Sciatic nerve (tissue), 2 donors: ENCODE results near the gene OTULINL. TPM values are rescaled to one million over a fixed set of nuclear protein-coding genes. Genes with fewer than 3 reads are reported as not detected.

Experiments used
- ATAC-seq: fragments of 200-7000 bp; cut with Tn5 transposase; one replicate; pipeline ENCODE4 v1.9.1; 2020; ENCODE audit warnings: mild to moderate bottlenecking, moderate library complexity
- DNase-seq: peaks from one replicate; pipeline ENCODE4 v3.0.0-alpha.2; 2020; ENCODE audit warnings: low spot score
- intact Hi-C: fragments of 100-400 bp; cut with DNase I; formaldehyde crosslinking; loops from one replicate; pipeline ENCODE4 v1.14.2; 2022
- total RNA-seq: library from RNA; stranded (reverse); fragmentation: NEBNext Ultra II Directional; extraction: Animal tissue kit (Norgen Biotek cat#: 25700); gene quantifications from one replicate; pipeline ENCODE4 v1.2.1, GENCODE V29; 2021
- donor health status: DM: no; HTN: no; CAD: no.
- donor health status: DM: no; HTN: no; CAD: no.

Gene OTULINL
- total RNA-seq, 1 donor from 2014 or later = 15.6 TPM

DNA sequence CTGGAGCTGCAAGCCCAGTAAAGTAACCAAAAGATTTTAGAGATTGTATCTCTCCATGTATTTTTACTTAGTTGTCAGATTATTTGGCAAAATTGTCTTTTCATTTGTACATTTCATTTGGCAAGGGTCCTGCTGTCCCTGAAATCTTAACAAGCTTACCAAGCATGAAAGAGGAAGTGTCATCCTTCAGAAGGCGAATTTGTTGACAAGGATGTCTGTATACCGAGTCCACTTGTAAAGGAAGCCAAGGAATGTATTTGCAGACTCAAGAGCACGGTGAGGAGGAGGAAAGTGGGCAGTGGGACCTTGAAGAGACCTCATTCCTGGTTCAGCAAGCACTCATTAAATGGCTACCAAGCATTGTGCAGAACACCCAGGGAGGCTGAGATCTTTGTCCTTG, 7.5 kb upstream of the OTULINL start:
- DNase-seq = no peak
- intact Hi-C loops = no loop called here
- peak; percentile 51 for ATAC-seq

DNA sequence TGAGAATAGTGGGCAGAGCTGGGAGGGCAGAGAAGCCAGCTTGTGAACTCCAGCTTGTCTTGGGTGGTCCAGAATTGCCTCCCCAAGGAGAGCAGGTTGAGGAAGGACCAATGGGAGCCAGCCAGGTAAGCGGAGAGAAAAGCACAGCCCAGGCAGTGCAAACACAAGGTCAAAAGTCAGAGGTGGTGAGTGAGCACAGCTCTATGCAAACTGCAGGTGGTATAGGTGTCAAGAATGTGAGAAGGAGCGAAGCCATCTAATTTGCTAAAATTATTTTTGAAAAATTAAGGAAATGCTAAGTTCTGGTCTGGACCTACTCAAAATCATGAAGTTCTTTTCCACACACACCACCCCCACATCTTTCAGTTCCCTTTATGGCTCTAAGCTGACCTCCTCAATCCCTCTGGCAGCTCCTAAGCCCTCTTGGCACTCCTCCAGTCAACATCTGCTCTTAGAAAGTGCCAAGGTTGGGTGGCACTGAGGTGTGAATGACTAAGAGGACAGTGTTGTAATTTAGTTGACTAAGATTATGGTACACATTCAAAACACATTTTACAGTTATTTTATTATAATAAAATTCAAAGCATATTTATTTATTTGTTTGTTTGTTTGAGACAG, 6.6 kb upstream of the OTULINL start:
- DNase-seq (no peak), ATAC-seq (peak; percentile 81)
- intact Hi-C loops = no loop called here

DNA sequence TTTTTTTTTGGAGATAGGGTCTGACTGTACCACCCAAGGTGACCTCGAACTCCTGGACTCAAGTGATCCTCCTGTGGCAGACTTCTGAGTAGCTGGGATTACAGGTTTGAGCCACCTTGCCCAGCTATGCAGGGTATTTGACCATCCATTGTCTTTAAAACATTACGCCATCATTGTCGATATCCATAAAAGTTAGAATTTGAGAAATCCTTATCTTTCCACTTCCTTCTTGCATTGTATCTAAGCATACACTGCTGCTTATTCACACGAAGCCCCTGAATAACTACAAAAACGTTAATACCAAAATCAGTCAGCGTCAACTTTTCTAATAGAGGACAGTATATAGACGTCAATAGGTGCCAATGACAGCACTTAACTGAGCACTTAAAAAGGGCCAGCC, 5.4 kb upstream of the OTULINL start:
- no peak for DNase-seq
- intact Hi-C loops = no loop called here
- no peak for ATAC-seq

DNA sequence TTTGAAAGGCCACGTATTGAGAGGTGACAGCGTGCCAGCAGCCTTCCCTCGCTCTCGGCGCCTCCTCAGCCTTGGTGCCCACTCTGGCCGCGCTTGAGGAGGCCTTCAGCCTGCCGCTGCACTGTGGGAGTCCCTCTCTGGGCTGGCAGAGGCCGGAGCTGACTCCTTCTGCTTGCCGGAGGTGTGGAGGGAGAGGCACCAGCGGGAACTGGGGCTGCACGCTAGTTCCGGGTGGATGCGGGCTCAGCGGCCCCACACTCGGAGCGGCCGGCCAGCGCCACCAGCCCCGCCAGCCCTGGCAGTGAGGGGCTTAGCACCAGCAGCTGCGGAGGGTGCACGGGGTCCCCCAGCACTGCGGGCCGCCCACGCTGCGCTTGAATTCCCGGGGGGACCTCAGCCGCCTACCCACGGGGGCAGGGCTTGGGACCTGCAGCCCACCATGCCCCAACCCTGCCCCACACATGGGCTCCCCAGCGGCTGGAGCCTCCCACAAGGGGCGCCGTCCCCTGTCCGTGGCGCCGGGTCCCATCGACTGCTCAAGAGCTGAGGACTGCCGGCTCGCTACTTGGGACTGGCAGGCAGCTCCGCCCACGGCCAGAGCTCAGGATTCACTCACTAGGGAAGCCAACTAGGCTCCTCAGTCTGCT, 4.4 kb upstream of the OTULINL start:
- intact Hi-C loops = no loop called here
- ATAC-seq (no peak), DNase-seq (no peak)

DNA sequence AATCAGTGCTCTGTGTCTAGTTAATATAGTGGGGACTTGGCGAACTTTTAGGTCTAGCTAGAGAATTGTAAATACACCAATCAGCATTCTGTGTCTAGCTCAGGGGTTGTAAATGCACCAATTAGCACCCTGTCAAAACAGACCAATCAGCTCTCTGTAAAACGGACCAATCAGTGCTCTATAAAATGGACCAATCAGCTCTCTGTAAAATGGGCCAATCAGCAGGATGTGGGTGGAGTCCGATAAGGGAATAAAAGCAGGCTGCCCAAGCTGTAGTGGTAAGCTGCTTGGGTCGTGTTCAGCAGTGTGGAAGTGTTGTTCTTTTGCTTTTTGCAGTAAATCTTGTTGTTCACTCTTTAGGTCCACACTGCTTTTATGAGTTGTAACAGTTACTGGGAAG, 3.6 kb upstream of the OTULINL start:
- intact Hi-C loops = no loop called here
- ATAC-seq = no peak
- DNase-seq = no peak

DNA sequence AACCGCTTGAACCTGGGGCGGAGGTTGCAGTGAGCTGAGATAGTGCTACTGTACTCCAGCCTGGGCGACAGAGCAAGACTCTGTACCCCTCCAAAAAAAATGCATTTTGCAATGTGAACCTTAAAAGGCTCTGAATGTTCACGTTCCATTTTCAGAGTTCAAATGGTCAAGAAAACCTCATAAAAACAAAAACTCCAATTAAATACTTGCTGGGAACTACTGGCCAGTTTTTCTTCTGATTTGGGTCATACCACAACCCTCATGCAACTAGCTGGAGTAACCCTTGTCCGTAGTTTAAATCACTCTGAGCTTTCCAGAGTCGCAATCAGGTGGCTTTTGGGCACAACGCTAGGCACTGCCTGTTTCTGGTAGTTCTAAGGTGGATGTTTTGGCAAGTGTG, 2.3 kb upstream of the OTULINL start:
- intact Hi-C loops = no loop called here
- DNase-seq (no peak), ATAC-seq (no peak)

DNA sequence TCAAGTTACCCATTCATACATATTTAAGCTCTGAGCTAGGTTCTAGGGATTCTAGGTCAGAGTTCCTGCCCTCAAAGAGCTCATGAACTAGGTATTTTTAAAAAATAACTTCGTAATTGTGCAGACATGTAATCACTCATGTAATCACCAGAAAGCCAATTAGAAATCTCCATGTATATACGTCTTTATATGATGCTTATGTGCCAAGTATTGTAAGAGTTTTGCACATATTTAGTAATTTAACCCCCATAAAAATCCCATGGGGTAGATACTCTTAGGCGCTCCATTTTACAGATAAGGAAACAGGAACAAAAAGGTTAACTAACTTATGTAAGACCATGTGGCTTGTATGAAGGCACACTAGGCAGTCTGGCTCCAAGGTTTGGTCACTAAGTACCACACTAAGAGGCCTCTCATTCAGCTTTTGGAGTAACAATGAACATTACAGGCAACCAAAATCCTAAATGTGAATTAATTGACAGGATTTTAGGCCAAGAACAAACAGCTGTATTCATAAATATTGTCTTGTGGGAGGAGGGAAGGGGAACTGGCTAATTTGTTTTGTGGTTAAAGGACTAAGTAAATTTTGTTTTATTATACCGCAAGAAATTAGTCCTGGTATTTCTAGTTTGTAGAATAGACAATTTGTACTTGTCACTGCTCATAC, 1.7 kb upstream of the OTULINL start:
- intact Hi-C loops = no loop called here
- no peak for ATAC-seq
- DNase-seq = no peak

DNA sequence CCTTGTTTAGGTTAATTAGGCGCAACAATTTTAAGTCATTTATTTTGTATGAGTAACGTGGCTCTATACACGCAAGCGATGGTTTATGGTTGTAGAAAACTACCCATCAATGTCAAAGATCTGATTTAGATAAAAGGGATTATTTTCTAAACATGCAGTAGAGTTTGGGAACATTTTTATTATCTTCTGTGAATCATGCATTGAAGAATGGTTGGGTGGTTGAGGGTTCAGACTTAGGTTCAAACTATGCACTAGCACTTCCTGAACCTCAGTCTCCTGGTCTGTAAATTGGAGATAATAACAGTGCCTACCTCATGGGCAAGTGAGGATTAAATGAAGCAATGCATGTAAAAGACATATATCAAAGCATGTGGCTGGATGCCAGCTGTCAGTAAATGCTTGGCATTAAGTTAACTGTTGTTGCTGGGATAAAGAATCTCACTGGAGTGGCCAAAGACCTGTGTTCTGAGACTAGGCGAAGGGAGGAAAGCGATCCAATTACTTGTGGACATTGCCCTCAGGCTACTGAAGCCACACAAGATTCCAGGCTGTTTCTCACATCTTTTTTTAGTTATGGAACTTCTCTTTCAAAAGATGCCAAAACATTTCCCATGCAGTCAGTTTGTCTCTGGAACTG, 1.1 kb upstream of the OTULINL start:
- intact Hi-C loops = no loop called here
- ATAC-seq = peak; percentile 8
- DNase-seq = no peak

DNA sequence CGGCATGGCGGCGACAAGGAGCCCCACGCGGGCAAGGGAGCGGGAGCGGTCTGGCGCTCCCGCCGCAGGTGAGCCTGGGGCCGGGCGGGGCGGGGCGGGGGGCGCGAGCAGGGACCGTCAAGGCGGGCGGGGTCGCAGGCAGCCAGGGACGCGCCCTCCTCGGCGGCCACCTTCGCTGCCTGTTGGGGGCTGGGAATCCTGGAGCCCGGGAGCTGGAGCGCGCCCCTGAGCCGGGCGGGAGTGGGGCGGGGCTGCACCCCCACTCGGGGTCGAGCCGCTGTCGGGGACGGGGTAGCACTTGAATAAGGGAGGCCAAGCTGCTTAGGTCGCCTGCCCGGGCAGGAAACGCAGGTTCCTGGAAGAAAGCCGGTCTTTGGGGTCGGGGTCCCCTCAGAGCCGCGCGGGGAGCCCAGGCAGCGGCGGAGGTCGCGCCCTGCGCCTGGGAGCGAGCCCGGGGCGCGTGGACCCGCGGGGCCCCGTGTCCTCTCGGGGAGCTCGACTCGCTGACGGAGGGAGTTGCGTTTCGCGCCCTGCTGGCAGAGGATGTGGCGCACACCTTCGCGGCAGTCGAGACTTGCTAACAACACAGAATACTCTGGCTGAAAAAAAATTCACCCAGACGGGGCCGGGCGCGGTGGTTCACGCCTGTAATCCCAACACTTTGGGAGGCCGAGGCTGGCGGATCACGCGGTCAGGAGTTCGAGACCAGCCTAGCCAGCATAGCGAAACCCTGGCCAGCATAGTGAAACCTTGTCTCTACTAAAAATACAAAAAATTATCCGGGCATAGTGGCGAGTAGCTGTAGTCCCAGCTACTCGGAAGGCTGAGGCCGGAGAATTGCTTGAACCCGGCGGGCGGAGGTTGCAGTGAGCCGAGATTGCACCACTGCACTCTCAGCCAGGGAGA, 552 bp downstream of the OTULINL start:
- ATAC-seq (peak; percentile 44), DNase-seq (peak; percentile 70)
- intact Hi-C loops = no loop called here

DNA sequence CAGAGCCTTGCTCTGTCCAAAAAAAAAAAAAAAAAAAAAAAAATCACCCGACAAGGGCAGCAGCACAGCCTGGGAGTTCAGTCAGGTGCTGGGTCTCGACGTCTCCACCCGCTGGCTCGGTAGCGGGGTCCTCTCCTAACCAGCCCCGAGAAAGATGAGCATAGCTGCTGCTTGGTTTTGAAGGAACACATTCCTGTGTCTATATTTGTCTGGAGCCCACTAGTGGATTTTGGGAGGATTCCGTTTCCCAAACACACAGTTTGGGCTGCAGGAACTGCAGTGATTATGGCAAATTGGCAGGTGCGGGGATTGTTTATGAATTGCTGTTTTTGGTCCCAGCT, 1.2 kb downstream of the OTULINL start:
- intact Hi-C loops = no loop called here
- ATAC-seq = peak; percentile 51
- no peak for DNase-seq

DNA sequence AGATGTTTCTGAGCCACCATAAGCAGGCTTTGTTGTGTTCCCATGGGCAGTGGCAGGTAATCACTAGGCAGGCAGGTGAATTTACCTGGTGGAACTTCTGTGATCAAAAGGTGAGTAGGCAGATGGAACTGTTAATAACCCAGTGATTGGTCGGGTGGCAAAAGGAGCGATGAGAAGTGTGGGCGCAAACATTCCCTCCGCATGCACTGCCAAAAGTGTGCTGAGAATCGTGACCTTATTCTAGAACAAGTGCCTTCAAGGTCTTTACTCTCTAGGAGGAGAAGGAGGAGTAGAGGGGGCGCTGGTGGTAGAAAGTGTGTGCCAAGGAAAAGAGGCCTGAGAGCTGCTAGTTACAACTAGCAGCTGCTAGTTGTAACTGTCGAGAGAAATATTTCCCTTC, 3.3 kb downstream of the OTULINL start:
- ATAC-seq (no peak), DNase-seq (no peak)
- intact Hi-C loops = no loop called here

DNA sequence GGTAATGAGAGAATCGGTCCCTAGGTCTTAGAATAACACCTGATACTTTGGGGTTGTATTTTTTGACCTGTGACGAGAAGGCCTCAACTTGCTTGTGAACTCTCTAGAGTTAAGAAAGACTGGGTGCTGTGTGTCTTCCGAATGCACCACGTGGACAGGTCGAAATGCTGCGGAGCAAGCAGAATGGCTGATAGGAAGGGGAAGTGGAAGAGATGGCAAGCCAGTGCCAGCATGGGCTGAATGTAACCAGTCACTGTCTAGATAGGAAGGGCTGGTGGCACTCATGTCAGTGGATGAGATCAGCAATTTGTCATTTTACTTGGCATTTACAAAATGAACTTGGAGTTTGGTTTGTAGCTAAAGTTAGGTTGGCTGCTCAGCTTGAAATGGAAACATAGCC, 5.6 kb downstream of the OTULINL start:
- no peak for DNase-seq
- intact Hi-C loops = no loop called here

DNA sequence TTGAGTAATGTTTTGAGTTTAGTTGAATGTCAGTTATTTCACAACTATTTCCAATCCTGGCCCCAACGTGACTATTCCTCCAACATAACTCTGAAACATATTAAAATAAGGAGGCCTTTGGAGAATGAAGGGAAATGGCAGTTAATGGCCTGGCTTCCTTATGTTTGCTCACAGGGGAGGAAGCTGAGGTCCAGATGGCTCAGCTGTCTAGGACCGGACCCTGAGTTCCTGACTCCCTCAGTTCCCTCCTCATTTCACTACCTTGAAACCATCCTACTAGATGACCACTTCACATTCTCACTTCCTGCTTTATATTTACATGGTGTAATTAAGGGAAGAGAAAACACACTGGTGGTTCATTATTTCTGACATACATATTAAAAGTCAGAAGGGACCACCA, 6.6 kb downstream of the OTULINL start:
- DNase-seq (no peak), ATAC-seq (peak; percentile 46)
- intact Hi-C loops = no loop called here

More for the DNA sequence above, 5.6 kb downstream of the OTULINL start:
- ATAC-seq = peak; percentile 80

DNA sequence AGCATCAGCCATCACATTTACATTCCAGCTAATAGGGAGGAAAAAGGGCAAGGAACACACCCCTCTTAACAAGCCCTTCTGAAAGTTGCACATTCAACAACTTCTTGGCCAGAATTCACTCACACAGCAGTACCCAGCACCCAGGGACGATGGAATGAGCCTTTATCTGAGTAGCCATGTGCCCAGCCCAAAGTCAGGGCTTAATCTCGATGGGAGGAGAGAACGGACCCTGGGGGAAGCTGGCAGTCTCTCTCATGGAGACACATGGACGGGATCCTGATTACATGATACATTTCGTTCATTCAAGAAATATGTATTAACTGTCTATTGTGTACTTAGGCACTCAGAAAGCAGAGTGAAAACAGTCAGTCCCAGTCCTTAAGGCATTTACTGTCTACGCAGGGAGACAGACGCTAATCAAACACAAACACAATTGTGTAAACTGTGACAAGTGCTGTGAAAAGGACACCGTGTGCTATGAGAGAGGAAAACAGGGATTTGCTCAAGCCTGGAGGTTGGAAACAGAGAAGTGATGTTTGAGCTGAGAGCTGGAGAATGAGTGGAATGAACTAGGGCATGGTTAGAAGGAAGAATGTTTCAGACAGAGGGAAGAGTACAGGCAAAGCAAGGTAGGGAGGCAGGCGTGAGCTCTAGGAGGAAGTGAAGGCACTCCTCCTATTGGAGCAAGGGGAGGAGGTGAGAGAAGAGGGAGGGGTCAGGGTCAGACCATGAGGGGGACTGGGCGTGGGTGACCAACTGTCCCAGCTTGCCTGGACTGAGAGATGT, 7.4 kb downstream of the OTULINL start:
- no peak for ATAC-seq
- no peak for DNase-seq
- intact Hi-C loops = no loop called here

DNA sequence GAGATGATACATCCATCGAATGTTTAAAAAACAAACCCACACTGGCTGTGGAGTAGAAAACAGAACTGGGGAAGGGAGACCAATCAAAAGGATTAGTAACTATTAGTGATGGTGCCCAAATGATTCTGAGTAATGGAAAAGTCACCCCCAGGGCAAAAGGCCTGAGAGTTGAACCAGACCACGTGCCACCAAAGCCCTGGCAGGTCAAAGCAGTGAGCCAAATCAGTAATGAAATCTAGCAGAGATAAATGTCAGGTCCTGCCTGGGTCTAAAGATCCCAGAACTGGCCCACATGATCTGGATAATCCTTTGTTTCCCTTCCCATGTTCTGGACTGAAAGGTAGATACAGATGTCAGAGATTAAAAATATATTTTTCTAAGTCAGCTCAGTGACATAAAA, 9.4 kb downstream of the OTULINL start:
- intact Hi-C loops = no loop called here
- no peak for DNase-seq
- ATAC-seq = no peak

DNA sequence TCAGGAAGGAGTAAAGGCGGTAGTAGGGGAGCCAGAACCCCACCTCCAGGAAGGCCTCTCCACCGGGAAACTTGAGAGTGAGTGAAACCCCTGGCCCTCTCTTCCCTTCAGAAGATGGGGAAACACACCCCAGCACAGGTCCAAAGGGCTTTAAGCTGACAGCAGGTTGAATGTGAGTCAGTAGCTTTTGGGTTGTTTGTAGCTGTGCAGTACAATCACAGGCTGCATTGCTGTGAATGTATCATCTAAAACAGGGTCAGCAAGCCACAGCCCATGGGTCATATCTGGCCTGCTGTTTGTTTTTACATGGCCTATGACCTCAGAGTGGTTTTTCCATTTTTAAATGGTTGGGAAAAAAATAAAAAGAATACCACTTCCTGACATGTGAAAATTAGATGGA, 10.0 kb downstream of the OTULINL start:
- DNase-seq (no peak), ATAC-seq (no peak)
- intact Hi-C loops = no loop called here

DNA sequence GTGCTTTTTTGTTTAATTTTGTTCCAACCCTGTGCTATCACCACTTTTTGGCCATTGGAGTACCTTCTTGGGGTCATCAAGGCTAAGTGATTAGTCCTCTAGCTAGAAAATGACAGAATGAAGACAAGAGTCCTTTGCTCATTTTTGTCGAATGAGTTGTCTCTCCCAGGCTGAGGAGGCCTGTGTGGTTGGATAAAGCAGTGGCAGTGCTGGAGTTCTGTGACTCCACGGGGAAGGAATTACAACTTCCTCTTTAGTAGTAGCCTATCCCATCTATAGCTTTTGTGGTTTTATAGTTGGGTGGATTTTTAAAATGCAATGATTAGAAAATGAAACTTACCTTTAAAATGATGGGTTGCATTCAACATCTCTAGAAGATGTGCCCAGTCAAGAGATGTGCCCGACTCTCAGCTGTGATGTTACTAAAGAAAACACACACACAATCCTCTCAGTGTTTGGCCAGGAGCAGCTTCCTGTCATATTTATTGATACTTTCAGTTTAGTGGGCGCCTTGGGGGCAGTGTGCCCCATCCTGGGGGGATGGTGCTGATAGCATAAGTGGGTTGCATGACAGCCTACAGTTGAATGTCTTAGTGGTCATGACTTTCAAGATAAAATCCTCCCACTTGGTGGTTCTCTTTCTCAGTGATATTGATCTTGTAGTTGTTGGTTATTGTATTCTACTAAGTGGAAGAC, 11.9 kb downstream of the OTULINL start:
- DNase-seq (no peak), ATAC-seq (no peak)
- intact Hi-C loops = no loop called here
